ENCODE measurements around the gene KLHL6.

- TF ChIP-seq, protein P1, sequence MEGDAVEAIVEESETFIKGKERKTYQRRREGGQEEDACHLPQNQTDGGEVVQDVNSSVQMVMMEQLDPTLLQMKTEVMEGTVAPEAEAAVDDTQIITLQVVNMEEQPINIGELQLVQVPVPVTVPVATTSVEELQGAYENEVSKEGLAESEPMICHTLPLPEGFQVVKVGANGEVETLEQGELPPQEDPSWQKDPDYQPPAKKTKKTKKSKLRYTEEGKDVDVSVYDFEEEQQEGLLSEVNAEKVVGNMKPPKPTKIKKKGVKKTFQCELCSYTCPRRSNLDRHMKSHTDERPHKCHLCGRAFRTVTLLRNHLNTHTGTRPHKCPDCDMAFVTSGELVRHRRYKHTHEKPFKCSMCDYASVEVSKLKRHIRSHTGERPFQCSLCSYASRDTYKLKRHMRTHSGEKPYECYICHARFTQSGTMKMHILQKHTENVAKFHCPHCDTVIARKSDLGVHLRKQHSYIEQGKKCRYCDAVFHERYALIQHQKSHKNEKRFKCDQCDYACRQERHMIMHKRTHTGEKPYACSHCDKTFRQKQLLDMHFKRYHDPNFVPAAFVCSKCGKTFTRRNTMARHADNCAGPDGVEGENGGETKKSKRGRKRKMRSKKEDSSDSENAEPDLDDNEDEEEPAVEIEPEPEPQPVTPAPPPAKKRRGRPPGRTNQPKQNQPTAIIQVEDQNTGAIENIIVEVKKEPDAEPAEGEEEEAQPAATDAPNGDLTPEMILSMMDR (conservative IDR thresholded peaks at IDR 0.05): no peak
- TF ChIP-seq ZFX (IDR thresholded peaks at IDR 0.05): no peak
These were observed 62.0 kb downstream of the KLHL6 start for GRCh38 chr3:183493296-183494045.
